Adrenal gland (tissue), 5 donors: Measurements from ENCODE around the gene C2CD2L.

ENCODE experiments used
- POLR2A ChIP-seq, 2 donors: fragments of 450-650 bp; IDR thresholded peaks; one replicate each; pipeline ENCODE4 v1.6.1; 2017; ENCODE audit warnings: antibody characterized with exemption in 2 of 2, mild to moderate bottlenecking in 2 of 2, moderate library complexity in 1 of 2
- TF ChIP-seq, protein P1 (sequence below), 6 experiments: fragments of 450-650 bp in 4 of 6; fragments of 200-600 bp in 2 of 6; sonication (generic) in 1 of 6; IDR thresholded peaks; 1 replicate in 5 of 6; 2 replicates in 1 of 6; pipeline versions ENCODE4 v1.5.1 to v1.8.0; 2016 to 2021; ENCODE audit warnings: antibody characterized with exemption in 6 of 6, mild to moderate bottlenecking in 2 of 6, moderate library complexity in 1 of 6
- donor health status: DM: no; HTN: no; CAD: no.

DNA sequence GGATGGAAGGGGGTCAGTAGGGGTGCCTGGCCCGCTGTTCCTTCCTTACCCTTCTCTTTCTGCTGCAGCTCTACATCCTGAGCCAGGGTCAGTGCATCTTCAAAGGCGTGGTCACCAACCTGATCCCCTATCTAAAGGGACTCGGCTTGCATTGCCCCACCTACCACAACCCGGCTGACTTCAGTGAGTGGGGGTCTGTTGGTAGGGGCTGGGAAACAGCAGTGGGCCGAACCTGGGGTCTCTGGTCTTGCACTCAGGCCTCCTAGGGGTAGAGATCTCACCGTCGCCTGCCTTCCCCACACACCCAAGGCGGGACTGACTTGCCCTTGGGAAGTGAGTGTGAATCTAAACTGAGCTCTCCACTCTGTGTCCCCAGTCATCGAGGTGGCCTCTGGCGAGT, 49.4 kb downstream of the C2CD2L start:
- TF ChIP-seq, protein P1, sequence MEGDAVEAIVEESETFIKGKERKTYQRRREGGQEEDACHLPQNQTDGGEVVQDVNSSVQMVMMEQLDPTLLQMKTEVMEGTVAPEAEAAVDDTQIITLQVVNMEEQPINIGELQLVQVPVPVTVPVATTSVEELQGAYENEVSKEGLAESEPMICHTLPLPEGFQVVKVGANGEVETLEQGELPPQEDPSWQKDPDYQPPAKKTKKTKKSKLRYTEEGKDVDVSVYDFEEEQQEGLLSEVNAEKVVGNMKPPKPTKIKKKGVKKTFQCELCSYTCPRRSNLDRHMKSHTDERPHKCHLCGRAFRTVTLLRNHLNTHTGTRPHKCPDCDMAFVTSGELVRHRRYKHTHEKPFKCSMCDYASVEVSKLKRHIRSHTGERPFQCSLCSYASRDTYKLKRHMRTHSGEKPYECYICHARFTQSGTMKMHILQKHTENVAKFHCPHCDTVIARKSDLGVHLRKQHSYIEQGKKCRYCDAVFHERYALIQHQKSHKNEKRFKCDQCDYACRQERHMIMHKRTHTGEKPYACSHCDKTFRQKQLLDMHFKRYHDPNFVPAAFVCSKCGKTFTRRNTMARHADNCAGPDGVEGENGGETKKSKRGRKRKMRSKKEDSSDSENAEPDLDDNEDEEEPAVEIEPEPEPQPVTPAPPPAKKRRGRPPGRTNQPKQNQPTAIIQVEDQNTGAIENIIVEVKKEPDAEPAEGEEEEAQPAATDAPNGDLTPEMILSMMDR (IDR thresholded peaks at IDR 0.05), result no peak
- no peak for TF ChIP-seq POLR2A (IDR thresholded peaks at IDR 0.05)
